GM21381 (cell line): ENCODE measurements around the gene SMPD4.
A peak's percentile ranks its signal among the peaks of the same experiment; 100 is the strongest.
"Not testable (repeated sequence)": the region's sequence is repeated elsewhere in the genome, so short reads cannot be mapped to it uniquely, and the experiment has no call there.

ENCODE experiments used
- ATAC-seq: cut with Tn5 transposase; IDR thresholded peaks from one replicate; pipeline ENCODE4 v1.9.1; 2021; ENCODE audit warnings: mild to moderate bottlenecking, moderate library complexity; ENCODE audit not compliant: unreplicated experiment

Gene SMPD4

GRCh38 chr2:130157825-130158514 lies 23.4 kb downstream of the SMPD4 start:
- peak; percentile 82 for ATAC-seq

- ATAC-seq = peak; percentile 38
Measured at GRCh38 chr2:130157354-130157753, 24.0 kb downstream of the SMPD4 start.

- ATAC-seq = no peak
Measured at GRCh38 chr2:130156624-130157004, 24.8 kb downstream of the SMPD4 start.

DNA sequence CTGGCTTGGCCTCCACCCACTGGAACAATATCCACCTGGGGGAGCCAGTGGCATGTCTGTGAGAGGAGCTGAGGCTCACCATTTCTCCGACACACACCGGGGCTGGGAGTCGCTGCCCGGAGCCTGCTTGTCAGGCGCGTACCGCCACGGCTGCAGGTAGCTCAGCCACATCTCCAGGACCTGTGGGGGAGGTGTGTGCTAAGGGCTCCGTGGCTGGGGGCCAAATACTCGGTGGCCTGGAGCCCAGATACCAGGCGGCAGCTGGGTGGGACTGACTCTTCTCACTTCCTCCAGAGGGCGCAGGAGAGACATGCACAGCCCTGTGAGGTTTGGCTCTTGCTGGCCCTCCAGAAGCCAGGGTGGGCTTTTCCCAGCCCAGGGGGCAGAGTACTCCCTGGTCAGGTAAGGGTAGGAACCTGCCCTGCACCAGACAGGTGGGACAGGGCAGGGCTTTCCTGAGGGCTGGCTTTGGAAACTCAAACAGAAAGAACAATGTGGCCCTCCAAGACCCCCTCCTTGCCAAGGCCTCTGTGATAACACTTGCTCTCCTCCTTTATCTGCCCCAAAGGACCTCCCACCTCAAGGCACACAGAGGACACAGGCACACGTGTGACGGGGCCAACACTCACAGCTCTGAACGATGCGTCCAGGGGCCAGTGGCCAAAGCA lies 25.3 kb downstream of the SMPD4 start:
- not testable (repeated sequence) for ATAC-seq

DNA sequence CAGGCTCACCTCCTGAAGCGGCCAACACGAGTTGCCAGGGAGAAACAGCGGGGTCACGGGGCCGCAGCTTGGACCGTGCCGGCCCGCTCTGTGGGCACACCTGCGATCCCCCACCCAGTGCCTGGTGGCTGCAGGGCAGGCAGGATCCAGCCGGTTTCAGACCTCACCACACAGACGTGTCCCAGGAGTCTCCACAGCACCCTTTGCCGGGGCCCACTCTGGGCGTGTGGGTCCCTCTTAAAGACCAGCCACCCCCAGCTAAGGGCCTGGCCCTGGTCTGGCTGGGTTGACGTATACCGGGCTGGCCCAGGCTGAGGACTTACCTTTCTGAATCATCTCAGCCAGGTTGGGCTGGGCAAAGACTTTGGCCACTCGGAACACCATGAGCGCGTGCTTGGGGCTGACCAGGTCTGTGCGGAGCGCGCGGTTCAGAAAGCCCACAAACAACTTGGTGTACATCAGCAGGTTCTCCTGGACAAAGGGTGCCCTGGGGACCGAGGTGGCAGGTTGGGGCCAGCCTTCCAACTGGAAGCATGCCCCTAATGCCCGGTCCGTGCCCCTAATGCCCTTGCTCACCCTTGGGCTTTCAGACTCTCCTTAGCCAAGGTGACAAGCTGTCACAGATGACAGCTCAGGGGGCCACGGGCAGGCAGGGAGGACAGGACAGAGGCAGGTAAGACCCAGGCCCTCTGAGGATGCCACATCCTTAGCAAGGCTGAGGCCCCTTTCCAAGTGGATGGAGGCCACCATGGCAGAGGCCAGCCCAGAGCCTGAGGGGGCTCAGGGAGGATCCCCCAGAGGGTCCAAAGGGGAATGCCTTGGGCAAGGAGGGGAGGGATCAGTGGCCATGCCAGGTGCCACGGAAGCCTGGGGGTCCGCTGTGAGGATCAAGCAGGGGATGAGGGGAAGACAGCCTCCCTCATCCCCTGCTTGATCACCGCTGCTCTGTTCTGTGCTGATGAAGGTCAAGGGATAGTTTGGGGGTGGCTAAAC lies 26.3 kb downstream of the SMPD4 start:
- ATAC-seq = no peak

DNA sequence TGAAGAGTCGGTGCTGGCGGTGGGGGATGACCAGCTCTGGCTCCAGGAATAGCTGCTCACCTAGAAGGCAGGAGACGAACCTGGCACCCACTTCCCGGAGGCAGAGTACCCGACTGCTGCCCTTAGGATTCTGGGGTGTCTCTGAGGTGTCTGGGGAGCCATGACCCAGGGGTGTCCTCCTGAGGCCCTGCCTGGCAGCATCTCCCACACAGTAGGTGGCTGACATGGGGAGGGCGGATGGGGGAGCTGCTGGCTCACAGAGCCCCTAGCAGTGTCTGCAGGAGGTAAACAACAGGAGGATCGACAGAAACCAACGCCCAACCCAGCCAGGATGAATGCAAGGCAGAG lies 27.0 kb downstream of the SMPD4 start:
- not testable (repeated sequence) for ATAC-seq

GRCh38 chr2:130153721-130154422 lies 27.5 kb downstream of the SMPD4 start:
- not testable (repeated sequence) for ATAC-seq

DNA sequence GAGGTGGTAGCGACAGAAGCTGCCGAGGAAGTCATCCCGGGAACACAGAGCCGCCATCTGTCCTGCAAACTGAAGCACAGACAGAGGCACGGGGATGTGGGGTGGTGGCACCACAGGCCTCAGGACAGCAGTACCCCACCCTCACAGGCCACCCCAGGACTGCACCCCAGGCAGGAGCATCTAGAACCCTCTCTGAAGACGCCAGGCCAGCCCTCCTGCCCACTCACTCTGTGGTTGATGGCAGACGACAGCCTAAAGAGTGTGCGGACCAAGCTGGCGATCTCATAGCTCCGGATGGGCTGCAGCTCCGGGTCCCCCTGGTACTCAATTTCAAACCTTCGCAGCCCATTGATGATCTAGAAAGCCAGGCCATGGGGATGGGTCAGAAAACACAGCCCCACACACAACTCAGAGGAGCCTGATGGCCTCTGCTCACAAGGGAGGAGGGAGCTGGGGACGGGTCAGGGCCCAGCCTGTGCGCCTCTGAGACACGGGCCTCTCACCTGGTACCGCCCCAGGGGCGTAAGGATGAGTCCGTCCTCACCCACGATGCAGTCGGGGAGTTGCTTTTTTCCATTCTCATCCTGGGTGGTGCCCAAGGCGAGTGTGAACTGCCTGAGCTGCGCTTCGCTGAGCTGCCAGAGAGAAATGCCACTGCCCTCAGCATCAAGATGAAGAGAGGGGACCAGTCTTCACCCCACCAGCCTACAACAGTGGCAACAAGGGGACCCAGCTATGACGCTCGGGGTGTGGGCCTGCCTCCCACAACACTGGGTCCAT lies 28.4 kb downstream of the SMPD4 start:
- ATAC-seq = no peak

DNA sequence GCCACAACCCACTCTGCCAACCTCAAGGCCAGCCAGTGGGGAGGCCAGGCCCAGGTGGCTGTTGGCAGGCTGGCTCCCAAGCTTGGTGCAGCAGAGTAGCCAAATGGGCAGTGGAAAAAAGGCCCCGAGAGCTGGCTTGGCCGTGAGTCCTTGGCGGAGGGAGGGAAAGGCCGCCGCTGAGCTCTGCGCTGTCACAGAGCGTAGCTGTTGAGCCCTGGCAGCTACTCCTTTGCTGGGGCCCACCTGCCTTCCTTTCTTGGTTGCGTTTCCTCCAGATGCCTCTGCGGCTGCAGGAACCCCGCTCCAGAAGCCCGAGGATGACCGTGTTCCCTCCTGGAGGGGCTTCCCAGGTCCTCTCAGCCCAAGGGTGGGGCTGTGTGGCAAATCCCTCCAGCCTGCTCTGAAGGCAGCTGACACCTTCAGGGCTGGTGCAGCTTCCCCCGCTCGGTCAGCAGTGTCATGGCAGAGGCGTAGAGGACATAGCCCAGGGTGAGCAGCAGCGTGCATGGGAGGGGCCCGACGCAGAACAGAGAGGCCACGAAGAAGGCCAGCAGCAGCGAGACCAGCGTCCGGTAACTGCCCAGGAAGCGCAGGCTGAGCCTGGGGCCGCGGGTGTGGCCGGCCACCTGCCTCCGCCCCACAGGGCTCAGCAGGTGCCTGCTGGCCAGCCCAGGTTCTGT lies 29.1 kb downstream of the SMPD4 start:
- not testable (repeated sequence) for ATAC-seq

GRCh38 chr2:130151145-130151512 lies 30.3 kb downstream of the SMPD4 start:
- not testable (repeated sequence) for ATAC-seq

DNA sequence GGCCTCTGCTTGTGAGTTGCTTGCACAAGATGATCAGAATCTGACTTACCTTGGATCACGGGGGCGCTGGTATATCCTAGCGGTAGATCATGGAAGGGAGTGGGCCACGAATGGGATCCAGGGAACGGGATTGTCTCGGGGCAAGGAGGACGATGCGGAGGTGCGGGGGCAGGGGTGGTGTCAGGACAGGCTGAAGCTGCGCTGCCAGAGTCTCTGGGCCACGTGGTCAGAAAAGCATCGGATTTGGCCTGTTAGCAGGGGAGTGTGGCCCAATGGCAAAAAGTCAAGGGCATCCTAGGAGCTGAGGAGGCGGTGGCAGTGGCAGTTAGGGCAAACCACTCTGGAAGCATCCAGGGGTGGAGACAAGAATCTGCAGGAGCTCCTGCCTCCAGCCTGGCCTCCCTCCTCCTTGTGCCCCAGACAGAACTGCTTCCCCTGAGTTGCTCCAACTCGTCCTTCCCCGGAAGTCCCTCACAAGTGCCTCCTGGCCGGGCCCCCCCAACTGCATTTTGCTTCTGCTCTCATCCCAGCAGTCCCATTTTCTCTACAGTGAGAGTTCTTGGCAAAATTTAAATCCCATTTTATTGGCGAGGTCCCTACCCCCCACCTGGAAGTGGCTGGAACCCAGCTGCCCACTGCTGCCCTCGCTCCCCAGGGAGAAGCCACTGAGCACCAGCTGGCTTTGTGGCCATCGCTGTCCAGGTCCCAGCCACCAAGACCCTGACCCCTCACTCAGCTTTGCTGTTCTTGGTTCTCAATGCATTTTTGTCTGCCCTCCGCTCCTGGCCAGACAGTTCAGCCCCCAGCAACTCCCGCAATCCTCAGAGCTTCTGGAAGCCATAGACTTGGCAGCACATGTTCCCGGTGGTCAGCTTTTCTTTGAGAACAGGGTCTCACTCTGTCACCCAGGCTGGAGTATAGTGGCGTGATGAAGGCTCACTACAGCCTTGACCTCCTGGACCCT lies 30.9 kb downstream of the SMPD4 start:
- ATAC-seq = no peak

DNA sequence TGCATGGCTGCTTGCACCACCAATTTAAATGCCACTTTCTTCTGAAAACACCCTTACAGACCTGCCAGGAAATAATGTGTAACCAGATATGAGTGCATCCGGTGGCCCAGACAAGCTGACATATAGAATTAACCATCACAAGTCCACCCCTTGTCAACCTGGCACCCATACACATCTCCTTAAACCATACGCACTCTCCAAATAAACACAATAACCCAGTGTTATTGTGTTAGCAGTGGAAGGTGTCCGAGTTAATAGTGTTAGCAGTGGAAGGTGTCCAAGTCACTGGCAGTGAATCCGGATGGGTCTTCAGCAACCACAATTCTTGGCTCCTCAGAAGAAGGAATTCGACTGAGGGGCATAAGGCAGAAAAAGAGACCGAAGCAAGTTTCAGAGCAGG lies 32.9 kb downstream of the SMPD4 start:
- ATAC-seq = not testable (repeated sequence)

DNA sequence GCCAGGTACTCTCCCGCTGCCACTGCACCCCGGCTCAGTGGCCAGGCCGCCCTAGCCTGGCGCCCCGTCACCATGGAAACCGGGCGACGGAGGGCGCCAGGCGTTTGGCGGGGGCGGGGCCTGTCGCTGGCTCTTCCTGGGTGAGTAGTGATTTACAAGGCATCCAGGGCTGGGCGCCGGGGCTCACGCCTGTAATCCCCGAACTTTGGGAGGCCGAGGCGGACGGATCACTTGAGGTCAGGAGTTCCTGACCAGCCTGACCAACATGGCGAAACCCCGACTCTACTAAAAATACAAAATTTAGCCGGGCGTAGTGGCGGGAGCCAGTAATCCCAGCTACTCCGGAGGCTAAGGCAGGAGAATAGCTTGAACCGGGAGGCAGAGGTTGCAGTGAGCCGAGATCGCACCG lies 36.4 kb downstream of the SMPD4 start, which contains the start of gene CCDC74B:
CCDC74B (minus strand) TSS at position 107 of the 409 bp plus-strand sequence. CDS start 116 bp downstream, outside the sequence.
- peak; percentile 92 for ATAC-seq

GRCh38 chr2:130143266-130144039 lies 37.9 kb downstream of the SMPD4 start:
- not testable (repeated sequence) for ATAC-seq

DNA sequence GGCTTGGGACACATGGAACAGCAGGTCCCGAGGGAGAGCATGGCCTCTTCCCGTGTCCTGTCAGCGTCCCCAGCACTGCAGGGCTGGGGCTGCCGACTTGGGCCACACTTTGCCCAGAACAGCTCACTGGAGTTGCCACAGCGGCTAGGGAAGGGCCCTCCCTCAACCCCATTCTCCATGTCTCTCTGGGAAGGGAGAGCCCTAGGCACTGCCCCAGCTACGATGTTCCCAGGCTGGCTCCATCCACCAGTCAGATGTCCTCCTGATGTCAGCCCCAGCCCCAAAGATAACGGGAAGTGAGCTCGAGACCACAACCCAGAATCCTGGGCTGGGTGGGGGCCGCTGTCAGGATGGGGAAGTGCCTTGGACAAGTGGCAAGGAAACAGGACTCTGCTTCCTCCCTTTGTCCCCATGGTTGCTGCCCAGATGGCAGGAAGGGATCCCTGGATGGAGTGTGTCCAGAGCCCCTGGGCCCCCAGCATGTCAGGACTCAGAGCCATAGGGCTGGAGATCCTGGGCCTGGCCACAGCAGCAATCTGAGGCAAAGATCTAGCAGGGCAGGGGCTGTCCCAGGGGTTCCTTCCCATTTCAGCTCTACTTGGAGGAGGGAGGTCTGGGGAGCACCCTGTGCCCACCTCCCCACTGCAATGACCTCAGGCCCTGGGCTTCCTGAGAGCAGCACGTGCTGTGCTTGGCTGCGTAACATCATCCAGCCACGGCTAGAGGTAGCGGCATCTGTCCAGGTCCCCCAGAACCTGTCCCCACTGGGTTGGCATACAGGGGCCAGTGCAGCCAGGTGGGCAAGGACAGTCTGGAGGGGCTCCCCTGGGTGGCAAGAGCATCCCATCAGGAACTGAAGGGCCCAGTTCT lies 38.8 kb downstream of the SMPD4 start:
- ATAC-seq = not testable (repeated sequence)

DNA sequence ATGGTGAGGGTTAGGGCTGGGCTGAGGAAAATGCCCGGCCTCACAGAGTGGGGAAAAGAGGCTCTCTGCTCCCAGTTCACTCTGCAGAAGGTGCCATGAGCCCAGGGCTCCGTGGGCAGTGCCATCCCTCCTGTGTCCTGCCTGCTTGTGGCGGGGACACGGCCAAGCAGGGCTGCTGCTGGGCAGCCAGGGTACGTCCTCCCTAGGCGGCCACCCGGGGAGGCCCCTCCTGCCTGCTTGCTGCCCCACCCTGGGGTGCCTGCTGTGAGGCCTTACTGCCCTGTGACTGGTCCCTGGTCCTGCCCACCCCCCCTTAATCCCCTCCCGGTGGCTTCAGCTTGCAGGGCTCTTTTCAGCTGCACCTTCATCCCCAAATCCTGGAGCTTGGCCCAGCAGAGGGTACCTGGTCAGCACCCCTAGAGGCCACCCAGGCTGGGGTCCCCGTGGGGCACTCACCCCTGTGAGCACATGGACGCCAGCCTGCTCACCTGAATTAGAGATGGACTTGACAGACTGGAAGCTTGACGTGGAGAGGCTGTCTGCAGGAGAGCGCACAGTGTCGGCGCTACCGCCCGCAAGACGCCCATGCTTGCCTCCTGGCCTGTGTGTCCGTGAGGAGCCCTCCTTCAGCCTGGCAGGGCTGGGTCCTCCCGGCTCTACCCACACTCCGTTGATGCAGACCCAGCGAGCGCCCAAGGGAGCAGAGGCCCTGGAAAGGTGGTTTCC lies 39.6 kb downstream of the SMPD4 start:
- ATAC-seq = not testable (repeated sequence)
